ENCODE measurements around the gene SCO1. TPM values are rescaled to one million over a fixed set of nuclear protein-coding genes. Genes with fewer than 3 reads are reported as not detected.
A peak's percentile ranks its signal among the peaks of the same experiment; 100 is the strongest.

SCO1 gene
- total RNA-seq, 2 experiments from 2014 or later = 15.3 to 18.2 TPM

DNA sequence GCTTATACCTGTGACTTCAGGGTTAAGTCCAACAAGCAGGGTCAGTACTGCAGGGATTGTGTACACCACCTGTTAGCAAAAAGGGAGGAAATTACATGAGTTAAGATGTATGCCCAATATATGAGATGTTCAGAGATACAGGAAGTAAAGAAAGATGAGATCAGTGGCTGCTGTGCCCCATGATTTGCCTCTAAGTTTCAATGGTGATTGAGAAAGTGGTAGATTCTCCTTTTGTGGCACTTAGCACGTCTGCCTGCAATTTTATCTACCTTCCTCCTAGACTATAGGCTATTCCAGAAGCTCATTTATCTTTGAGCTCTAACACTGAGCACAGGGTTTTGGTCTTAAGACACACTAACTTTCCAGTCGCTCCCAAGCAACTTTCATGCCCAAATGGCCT lies 28.9 kb upstream of the SCO1 start:
- Mint-ChIP-seq H3K4me1 (ENCODE audit: low read depth) (peaks cover 13% of the 10 kb centered on the region), H3K27ac (peak overlapping the region; percentile 15), H3K4me3 (no peak overlapping the region), H3K27me3 (no peaks in the 10 kb centered on the region), H3K9me3 (no peaks in the 10 kb centered on the region), H3K36me3 (ENCODE audit: low read depth) (peaks cover 4% of the 10 kb centered on the region)
- no peaks in the 10 kb centered on the region for H3K27me3 ChIP-seq (ENCODE audit: control insufficient read depth in 1 of 2, insufficient read depth in 2 of 2, low read length in 2 of 2)
- H3K27ac ChIP-seq (ENCODE audit: low read depth in 1 of 2, low read length in 2 of 2) = no peak overlapping the region
- H3K36me3 ChIP-seq (ENCODE audit: insufficient read depth, low read length) = no peaks in the 10 kb centered on the region
- H3K4me3 ChIP-seq (ENCODE audit: low read length) = no peak overlapping the region
- peaks cover 11% of the 10 kb centered on the region for H3K4me1 ChIP-seq (ENCODE audit: insufficient read depth, low read length)
- ATAC-seq (ENCODE audit: poor library complexity) = no peak
- TF ChIP-seq, protein P1, sequence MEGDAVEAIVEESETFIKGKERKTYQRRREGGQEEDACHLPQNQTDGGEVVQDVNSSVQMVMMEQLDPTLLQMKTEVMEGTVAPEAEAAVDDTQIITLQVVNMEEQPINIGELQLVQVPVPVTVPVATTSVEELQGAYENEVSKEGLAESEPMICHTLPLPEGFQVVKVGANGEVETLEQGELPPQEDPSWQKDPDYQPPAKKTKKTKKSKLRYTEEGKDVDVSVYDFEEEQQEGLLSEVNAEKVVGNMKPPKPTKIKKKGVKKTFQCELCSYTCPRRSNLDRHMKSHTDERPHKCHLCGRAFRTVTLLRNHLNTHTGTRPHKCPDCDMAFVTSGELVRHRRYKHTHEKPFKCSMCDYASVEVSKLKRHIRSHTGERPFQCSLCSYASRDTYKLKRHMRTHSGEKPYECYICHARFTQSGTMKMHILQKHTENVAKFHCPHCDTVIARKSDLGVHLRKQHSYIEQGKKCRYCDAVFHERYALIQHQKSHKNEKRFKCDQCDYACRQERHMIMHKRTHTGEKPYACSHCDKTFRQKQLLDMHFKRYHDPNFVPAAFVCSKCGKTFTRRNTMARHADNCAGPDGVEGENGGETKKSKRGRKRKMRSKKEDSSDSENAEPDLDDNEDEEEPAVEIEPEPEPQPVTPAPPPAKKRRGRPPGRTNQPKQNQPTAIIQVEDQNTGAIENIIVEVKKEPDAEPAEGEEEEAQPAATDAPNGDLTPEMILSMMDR (IDR thresholded peaks at IDR 0.05) = no peak
- POLR2A ChIA-PET = no interaction called here
- CTCF ChIA-PET = no interaction called here
- H3K9me3 ChIP-seq (ENCODE audit: control insufficient read depth in 1 of 2, insufficient read depth in 1 of 2, low read length in 2 of 2) = no peaks in the 10 kb centered on the region
- intact Hi-C loops (cut with DNase I, micrococcal nuclease) = no loop called here
- no peak for DNase-seq

DNA sequence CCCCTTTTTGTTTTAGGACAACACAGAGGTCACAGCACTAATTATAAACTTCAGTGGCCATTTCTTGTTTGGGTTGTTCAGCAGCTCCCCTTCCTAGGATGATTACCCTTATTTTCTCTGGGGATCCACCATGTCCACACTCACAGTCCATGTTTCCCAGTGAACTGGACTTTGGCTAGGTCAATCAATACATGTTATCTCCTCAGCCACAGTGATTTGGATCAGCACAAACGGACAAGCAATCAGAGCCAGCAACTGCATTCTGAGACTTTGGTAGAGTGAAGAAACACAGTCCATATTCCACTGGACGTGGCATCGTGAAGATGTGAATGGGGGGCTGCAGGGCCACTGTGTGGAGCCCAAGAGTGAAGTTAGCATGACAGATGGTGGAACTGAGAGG lies 27.9 kb upstream of the SCO1 start:
- DNase-seq = no peak
- Mint-ChIP-seq H3K4me1 (ENCODE audit: low read depth) (peaks cover 4% of the 10 kb centered on the region), H3K9me3 (no peaks in the 10 kb centered on the region), H3K4me3 (no peak overlapping the region), H3K27me3 (no peaks in the 10 kb centered on the region), H3K36me3 (ENCODE audit: low read depth) (peaks cover 4% of the 10 kb centered on the region), H3K27ac (no peak overlapping the region)
- Histone ChIP-seq H3K27me3 (ENCODE audit: control insufficient read depth in 1 of 2, insufficient read depth in 2 of 2, low read length in 2 of 2) (no peaks in the 10 kb centered on the region), H3K4me1 (ENCODE audit: insufficient read depth, low read length) (peaks cover 7% of the 10 kb centered on the region), H3K4me3 (ENCODE audit: low read length) (no peak overlapping the region), H3K36me3 (ENCODE audit: insufficient read depth, low read length) (no peaks in the 10 kb centered on the region), H3K9me3 (ENCODE audit: control insufficient read depth in 1 of 2, insufficient read depth in 1 of 2, low read length in 2 of 2) (no peaks in the 10 kb centered on the region), H3K27ac (ENCODE audit: low read depth in 1 of 2, low read length in 2 of 2) (no peak overlapping the region)
- ChIA-PET POLR2A (no interaction called here), CTCF (no interaction called here)
- TF ChIP-seq, protein P1 (IDR thresholded peaks at IDR 0.05) = no peak
- no peak for ATAC-seq (ENCODE audit: poor library complexity)
- intact Hi-C loops (cut with DNase I, micrococcal nuclease) = no loop called here

DNA sequence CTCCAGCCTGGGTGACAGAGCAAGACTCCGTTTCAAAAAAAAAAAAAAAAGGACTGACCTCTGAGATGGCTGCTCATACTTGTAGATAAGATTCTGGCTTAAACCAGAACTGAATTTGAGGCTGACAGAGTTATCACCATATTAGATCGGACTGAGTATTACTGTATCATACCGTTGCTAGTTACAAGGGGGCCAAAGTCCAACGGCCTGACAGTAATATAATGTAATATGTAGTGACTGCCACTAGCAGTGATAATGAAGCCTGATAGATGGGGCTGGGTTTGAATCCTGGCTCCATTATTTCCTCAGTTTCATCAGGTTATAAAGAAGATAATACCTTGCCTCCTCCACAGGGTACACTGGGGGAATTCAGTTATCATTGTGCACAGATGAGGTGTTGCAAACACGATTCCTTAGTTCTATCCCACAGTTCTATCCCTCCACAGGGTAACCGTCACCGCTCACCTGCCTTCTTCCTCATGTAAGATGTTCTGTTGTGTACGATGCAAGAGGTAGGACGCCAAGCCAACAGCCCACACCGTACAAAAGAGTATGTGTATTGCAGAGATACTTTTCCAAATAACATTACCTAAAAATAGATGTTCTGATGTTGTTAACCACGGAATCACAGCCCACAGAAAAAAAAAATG lies 27.3 kb upstream of the SCO1 start:
- CTCF ChIA-PET = no interaction called here
- H3K36me3 Mint-ChIP-seq (ENCODE audit: low read depth) = peaks cover 4% of the 10 kb centered on the region
- TF ChIP-seq, protein P1 (IDR thresholded peaks at IDR 0.05) = no peak

More for the DNA sequence above, 27.3 kb upstream of the SCO1 start:
- DNase-seq (no peak), ATAC-seq (ENCODE audit: poor library complexity) (no peak)
- no peak overlapping the region for H3K27ac ChIP-seq (ENCODE audit: low read depth in 1 of 2, low read length in 2 of 2)
- POLR2A ChIA-PET = no interaction called here
- Mint-ChIP-seq H3K4me3 (no peak overlapping the region), H3K9me3 (no peaks in the 10 kb centered on the region), H3K27me3 (no peaks in the 10 kb centered on the region), H3K4me1 (ENCODE audit: low read depth) (no peaks in the 10 kb centered on the region), H3K27ac (no peak overlapping the region)
- no peaks in the 10 kb centered on the region for H3K27me3 ChIP-seq (ENCODE audit: control insufficient read depth in 1 of 2, insufficient read depth in 2 of 2, low read length in 2 of 2)
- peaks cover 5% of the 10 kb centered on the region for H3K4me1 ChIP-seq (ENCODE audit: insufficient read depth, low read length)
- intact Hi-C loops (cut with DNase I, micrococcal nuclease) = no loop called here
- no peaks in the 10 kb centered on the region for H3K9me3 ChIP-seq (ENCODE audit: control insufficient read depth in 1 of 2, insufficient read depth in 1 of 2, low read length in 2 of 2)
- H3K36me3 ChIP-seq (ENCODE audit: insufficient read depth, low read length) = no peaks in the 10 kb centered on the region
- H3K4me3 ChIP-seq (ENCODE audit: low read length) = no peak overlapping the region

Measured in CD4-positive, alpha-beta T cell (primary cell).